ENCODE measurements around the gene APBA1.
"Not testable (repeated sequence)": the region's sequence is repeated elsewhere in the genome, so short reads cannot be mapped to it uniquely, and the experiment has no call there.

APBA1 gene

DNA sequence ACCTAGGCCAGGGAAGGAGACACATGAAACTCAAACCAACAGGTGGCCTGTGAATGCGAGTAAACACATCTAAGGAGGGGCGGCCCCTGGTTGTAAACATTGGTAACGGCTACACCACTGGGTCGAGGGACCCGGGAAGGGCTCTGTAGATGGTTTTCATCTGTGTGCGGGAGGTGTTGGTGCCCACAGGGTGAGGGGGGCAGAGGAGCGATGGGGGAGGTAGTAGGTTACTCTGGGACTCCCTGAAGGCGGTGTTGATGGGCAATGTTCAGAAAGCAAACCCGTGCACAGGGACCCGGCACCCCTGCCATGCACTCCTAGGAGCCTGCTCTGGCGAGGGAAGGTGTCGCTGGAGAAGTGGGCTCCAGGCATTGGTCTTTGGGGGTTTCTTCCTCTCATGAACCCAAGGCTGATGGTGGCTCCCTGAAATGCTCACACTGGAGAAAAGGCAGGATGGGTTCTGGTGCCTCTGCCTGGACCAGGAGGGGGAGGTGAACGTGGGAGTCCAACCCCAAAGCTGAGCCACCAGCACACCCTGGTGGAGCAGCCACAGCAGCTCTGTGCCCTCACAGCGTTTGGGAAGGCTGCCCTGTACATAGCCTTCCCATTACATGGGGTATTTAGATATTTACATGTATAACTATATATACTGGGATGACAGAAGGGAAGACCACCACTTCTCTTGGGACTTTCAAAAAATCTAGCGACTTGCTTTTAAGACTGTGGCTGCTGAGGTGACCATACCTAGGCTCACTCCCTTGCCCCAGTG lies 244.0 kb downstream of the APBA1 start:
- no peak for DNase-seq (ENCODE audit: low spot score)
- Mint-ChIP-seq H3K4me1 (ENCODE audit: low read depth) (no peaks in the 10 kb centered on the region), H3K36me3 (ENCODE audit: low read depth) (no peaks in the 10 kb centered on the region), H3K27me3 (ENCODE audit: low read depth) (no peaks in the 10 kb centered on the region), H3K4me3 (no peak overlapping the region), H3K27ac (no peak overlapping the region), H3K9me3 (no peaks in the 10 kb centered on the region)

DNA sequence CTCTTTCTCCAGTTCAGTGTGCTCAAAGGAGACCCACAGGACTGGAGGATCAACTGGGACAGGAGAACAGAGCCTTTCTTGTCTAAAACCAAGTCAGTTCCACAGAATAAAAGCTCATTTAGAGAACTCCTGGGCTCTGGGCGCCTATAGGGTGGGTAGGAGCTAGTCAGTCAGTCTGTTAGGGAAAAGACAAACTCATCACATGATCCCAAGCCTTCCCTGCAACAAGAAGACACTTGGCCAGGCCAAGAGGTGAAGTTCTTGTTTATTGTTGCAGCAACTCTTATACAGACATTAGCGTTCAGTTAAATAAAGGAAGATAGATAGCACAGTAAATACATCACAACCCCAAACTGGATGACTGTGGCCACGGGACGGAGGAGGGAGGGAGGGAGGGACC lies 244.9 kb downstream of the APBA1 start:
- no peak for DNase-seq (ENCODE audit: low spot score)
- Mint-ChIP-seq H3K27me3 (ENCODE audit: low read depth) (no peaks in the 10 kb centered on the region), H3K36me3 (ENCODE audit: low read depth) (no peaks in the 10 kb centered on the region), H3K9me3 (no peaks in the 10 kb centered on the region), H3K4me3 (no peak overlapping the region), H3K27ac (no peak overlapping the region), H3K4me1 (ENCODE audit: low read depth) (no peaks in the 10 kb centered on the region)

DNA sequence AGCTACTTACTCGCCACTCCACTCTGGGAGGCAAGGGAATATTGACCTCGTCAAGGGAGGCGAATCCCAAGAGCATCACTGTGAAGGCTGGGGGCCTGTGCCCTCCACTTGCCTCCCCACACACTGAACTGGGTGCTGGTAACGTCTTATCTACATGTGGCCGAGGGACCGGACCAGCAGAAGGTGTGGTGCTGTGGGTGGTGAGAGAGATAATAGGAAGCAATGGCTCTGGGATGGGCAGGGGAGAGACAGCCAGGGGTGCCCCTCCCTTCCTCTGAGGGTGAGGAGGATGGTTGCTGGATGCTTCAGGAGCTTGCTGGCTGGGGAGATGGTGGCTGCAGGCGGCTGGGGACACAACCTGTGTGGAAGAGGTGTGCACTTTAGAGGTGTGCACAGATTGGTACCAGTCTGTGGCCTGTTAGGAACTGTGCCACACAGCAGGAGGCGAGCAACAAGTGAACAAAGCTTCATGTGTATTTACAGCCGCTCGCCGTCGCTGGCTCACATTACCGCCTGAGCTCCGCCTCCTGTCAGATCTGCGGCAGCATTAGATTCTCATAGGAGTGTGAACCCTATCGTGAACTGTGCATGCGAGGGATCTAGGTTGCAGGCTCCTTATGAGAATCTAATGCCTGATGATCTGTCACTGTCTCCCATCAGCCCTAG lies 246.9 kb downstream of the APBA1 start:
- Mint-ChIP-seq H3K36me3 (ENCODE audit: low read depth) (no peaks in the 10 kb centered on the region), H3K4me1 (ENCODE audit: low read depth) (no peaks in the 10 kb centered on the region), H3K4me3 (no peak overlapping the region), H3K27me3 (ENCODE audit: low read depth) (no peaks in the 10 kb centered on the region), H3K9me3 (no peaks in the 10 kb centered on the region), H3K27ac (no peak overlapping the region)
- no peak for DNase-seq (ENCODE audit: low spot score)

DNA sequence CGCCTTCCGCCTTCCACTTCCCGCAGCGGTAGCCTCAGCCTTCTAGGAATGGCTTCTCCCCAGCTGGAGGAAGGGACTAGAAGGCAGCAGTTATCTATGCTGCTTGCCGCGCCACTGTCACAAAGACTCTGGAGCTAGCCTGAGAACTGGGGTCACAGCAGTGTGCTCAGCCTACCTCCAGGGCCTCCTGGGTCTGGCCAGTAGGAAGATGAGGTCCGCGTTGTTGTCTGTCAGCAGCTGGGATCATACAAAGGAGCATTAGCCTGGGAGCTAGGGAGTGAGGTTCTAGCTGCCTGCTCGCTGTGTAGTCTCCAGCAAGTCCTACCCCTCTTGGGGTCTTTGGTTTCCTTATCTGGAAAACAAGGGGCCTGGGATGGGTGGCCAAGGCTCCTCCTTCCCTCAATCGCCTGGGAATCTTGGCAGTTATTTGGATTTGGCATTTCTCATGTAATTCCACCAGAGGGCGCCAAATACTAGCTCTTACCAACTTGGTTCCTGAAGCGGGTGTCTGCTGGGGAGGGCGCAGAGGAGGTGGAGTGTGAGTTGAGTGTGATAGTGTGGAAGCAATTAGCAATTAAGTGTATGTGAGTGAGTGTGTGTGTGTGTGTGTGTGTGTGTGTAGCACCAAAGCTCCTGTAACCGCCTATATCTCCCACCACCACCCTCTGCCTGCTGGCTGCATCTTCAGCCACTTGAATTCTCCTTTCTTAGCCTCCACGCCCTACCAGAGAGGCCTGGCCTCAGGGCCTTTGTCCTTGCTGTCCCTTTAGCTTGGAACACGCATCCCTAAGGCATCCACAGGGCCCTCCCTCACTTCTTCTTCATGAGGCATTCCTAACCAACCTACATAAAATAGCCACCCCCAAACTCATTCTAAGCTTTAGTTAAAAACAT lies 250.0 kb downstream of the APBA1 start:
- no peak overlapping the region for H3K4me3 Mint-ChIP-seq
- no peaks in the 10 kb centered on the region for H3K27me3 Mint-ChIP-seq (ENCODE audit: low read depth)
- H3K9me3 Mint-ChIP-seq, result no peaks in the 10 kb centered on the region

GRCh38 chr9:69420611-69421270 lies 251.4 kb downstream of the APBA1 start:
- DNase-seq (ENCODE audit: low spot score), result no peak
- Mint-ChIP-seq H3K4me3 (no peak overlapping the region), H3K4me1 (ENCODE audit: low read depth) (no peaks in the 10 kb centered on the region), H3K9me3 (no peaks in the 10 kb centered on the region), H3K27ac (no peak overlapping the region), H3K36me3 (ENCODE audit: low read depth) (no peaks in the 10 kb centered on the region), H3K27me3 (ENCODE audit: low read depth) (no peaks in the 10 kb centered on the region)

More for the DNA sequence above, 250.0 kb downstream of the APBA1 start:
- Mint-ChIP-seq H3K36me3 (ENCODE audit: low read depth) (no peaks in the 10 kb centered on the region), H3K27ac (no peak overlapping the region), H3K4me1 (ENCODE audit: low read depth) (no peaks in the 10 kb centered on the region)
- peak; percentile 11 for DNase-seq (ENCODE audit: low spot score)

DNA sequence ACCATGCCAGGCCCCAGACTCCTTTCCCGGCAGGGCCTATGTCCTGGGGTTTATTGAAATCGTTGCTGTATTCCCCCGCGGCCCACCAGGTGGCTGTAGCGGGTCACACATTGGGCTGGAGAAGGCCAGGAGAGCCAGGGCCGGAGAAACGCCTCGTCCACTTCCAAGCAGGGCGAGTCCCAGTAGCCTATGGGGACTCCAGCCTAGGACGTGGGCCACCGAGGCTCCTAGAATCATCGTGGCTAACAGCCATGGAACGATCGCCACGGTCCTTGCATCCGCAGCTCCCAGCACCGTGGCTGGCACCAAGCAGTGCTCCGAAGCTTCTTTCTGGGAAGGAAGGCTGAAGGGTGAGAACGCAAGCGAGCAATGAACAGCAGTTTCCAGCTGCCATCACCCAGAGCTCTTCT lies 259.4 kb downstream of the APBA1 start:
- Mint-ChIP-seq H3K27me3 (ENCODE audit: low read depth) (no peaks in the 10 kb centered on the region), H3K27ac (no peak overlapping the region), H3K4me1 (ENCODE audit: low read depth) (no peaks in the 10 kb centered on the region), H3K9me3 (no peaks in the 10 kb centered on the region), H3K36me3 (ENCODE audit: low read depth) (no peaks in the 10 kb centered on the region), H3K4me3 (no peak overlapping the region)
- no peak for DNase-seq (ENCODE audit: low spot score)

- H3K4me3 Mint-ChIP-seq, result no peak overlapping the region
- H3K36me3 Mint-ChIP-seq (ENCODE audit: low read depth), result no peaks in the 10 kb centered on the region
- no peaks in the 10 kb centered on the region for H3K4me1 Mint-ChIP-seq (ENCODE audit: low read depth)
- no peak overlapping the region for H3K27ac Mint-ChIP-seq
- H3K27me3 Mint-ChIP-seq (ENCODE audit: low read depth), result no peaks in the 10 kb centered on the region
- no peaks in the 10 kb centered on the region for H3K9me3 Mint-ChIP-seq
- no peak for DNase-seq (ENCODE audit: low spot score)
Measured at GRCh38 chr9:69411931-69412740, 260.0 kb downstream of the APBA1 start.

GRCh38 chr9:69411246-69411645 lies 260.9 kb downstream of the APBA1 start:
- H3K4me3 Mint-ChIP-seq, result no peak overlapping the region
- H3K36me3 Mint-ChIP-seq (ENCODE audit: low read depth), result no peaks in the 10 kb centered on the region
- no peaks in the 10 kb centered on the region for H3K27me3 Mint-ChIP-seq (ENCODE audit: low read depth)
- H3K9me3 Mint-ChIP-seq, result no peaks in the 10 kb centered on the region
- H3K4me1 Mint-ChIP-seq (ENCODE audit: low read depth), result no peaks in the 10 kb centered on the region
- DNase-seq (ENCODE audit: low spot score), result no peak
- no peak overlapping the region for H3K27ac Mint-ChIP-seq

GRCh38 chr9:69409936-69410335 lies 262.2 kb downstream of the APBA1 start:
- H3K36me3 Mint-ChIP-seq (ENCODE audit: low read depth); H3K9me3 Mint-ChIP-seq; H3K27me3 Mint-ChIP-seq (ENCODE audit: low read depth); H3K4me3 Mint-ChIP-seq; DNase-seq (ENCODE audit: low spot score); H3K27ac Mint-ChIP-seq; H3K4me1 Mint-ChIP-seq (ENCODE audit: low read depth): not testable (repeated sequence)

DNA sequence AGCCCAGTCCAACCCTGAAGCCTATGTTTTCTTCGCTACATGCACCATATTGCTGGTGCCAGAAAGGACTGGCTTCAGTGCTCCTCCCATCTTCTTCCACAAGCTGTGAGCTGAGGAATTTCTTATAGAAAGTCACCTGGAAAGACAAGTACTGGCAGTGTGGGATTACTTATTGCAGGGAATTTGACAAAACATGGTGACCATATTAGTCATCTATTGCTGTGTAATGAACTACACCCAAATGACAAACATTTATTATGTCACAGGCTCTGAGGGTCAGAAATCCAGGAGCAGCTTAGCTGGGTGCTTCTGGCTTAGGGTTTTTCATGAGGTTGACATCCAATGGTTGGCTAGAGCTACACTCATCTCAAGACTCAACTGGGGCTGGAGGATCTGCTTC lies 271.7 kb downstream of the APBA1 start:
- DNase-seq (ENCODE audit: low spot score), result no peak
- Mint-ChIP-seq H3K4me1 (ENCODE audit: low read depth) (no peaks in the 10 kb centered on the region), H3K36me3 (ENCODE audit: low read depth) (no peaks in the 10 kb centered on the region), H3K27me3 (ENCODE audit: low read depth) (peaks cover 2% of the 10 kb centered on the region), H3K4me3 (no peak overlapping the region), H3K9me3 (no peaks in the 10 kb centered on the region), H3K27ac (no peak overlapping the region)

DNA sequence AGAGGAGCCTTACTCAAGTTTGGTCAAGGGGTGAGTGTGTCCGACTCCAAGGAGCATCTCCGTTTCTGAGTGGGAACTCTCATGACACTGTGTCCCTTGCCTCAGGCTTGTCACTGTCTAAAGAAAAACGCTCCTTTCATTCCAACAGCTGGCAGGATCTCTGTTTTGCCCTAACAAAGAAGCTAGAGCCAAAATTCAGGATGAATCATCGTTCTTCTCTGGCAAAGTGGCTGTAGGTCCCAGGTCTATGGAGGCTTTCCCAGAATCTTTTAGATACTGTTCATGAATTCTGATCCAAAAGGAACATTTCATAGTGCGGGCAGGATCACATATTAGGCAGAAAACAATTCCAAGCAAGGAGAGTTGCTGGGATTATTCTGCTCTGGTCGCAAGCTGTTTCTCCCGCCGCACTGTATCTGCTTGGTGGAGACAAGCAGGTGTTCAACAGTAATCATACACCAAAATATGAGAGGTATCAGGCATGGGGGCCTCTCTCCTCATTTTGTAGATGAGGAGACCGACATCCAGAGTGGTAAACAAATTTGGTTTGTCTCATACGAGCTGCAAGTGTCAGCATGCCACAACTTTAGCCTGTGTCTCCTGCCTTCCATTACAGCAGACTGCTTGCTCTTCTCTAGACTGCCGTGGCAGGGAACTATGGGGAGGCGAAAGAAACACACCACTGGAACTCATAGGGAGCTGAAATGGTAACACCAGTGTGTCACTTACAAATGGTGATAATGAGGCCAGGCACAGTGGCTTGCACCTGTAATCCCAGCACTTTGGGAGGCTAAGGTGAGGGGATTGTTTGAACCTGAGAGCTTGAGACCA lies 274.6 kb downstream of the APBA1 start:
- Mint-ChIP-seq H3K36me3 (ENCODE audit: low read depth) (no peaks in the 10 kb centered on the region), H3K27ac (no peak overlapping the region), H3K4me1 (ENCODE audit: low read depth) (no peaks in the 10 kb centered on the region), H3K27me3 (ENCODE audit: low read depth) (peaks cover 2% of the 10 kb centered on the region), H3K4me3 (no peak overlapping the region), H3K9me3 (no peaks in the 10 kb centered on the region)
- no peak for DNase-seq (ENCODE audit: low spot score)

DNA sequence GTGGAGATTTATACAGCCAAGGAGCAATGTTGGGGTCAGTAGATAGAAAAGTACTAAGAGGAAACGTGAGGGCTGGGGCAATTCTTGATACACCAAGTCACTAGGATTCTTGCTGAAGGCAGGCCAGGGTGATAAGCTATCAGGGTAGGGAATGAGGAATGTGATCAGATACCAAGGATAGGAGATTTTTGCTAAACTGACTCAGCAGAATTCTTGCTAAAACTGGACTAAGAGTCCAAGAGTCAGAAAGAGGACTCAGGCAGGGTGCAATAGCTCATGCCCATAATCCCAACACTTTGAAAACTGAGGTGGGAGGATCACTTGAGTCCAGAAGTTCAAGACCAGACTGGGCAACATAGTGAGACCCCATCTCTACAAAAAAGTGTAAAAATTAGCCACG lies 275.4 kb downstream of the APBA1 start:
- no peak overlapping the region for H3K4me3 Mint-ChIP-seq
- no peaks in the 10 kb centered on the region for H3K4me1 Mint-ChIP-seq (ENCODE audit: low read depth)
- H3K9me3 Mint-ChIP-seq, result no peaks in the 10 kb centered on the region

More for the DNA sequence above, 275.4 kb downstream of the APBA1 start:
- Mint-ChIP-seq H3K27ac (no peak overlapping the region), H3K27me3 (ENCODE audit: low read depth) (peaks cover 2% of the 10 kb centered on the region), H3K36me3 (ENCODE audit: low read depth) (no peaks in the 10 kb centered on the region)
- DNase-seq (ENCODE audit: low spot score), result no peak

Data from T-helper 2 cell treated with Interferon-gamma antibody and Interleukin-4, amounts not matched to agents 5 μg/mL and 100 μg/mL, for 36 hours (primary cell).